ENCODE data around the gene TM6SF1.

TM6SF1 gene

DNA sequence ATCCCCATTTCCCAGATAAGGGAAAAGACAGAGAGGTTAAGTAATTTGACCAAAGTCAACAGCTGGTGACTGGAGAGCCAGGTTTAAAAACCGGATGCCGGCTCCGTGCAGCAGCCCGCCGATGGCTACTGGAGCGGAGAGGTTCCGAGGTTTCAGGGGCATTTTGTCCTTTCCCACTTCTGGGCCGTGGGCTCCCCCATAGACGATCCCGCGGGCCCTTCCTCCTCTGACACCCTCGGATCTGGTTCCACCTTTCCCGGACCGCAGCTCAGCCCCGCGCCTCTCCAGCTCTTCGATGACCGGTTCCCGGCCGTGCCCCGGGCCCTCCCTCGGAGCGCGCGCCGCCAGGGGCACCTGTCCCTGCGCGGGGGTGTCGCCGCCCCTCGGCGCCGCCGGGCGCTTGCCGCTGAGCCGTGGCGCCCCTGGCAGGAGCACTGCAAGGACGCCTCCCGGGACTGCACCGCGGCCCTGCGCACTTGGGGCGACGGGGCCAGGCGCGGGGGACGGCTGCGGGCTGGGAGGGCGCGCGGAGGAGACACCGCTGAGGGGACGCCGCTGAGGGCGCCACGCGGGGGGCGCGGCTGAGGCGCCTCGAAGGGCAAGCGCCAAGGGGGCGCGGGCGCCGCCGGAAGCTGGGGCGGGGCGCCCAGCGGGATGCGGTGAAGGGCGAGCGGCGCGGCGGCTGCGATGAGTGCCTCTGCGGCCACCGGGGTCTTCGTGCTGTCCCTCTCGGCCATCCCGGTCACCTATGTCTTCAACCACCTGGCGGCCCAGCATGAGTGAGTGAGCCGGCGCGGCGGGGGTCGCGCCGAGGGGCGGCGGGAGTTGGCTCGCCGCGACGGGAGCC, at the start of gene TM6SF1:
Gene TM6SF1 (plus strand): TSS at position 652 of the 847 bp plus-strand sequence. CDS start 36 bp downstream, at position 688.
- Histone ChIP-seq H3K9me3 (ENCODE audit: control insufficient read depth, insufficient read depth, low read depth, low read length) (no peaks in the 10 kb centered on the region; the same call in 1 of the 2 replicates), H3K27me3 (ENCODE audit: control insufficient read depth, insufficient read depth, low read length) (peaks cover 44% of the 10 kb centered on the region), H3K4me3 (ENCODE audit: low read depth, low read length) (peak within 1 kb of the TSS; percentile 56), H3K36me3 (ENCODE audit: control insufficient read depth, insufficient read depth, low read length) (no peaks in the 10 kb centered on the region), H3K27ac (ENCODE audit: low read depth, low read length) (no peak within 1 kb of the TSS), H3K4me1 (ENCODE audit: control insufficient read depth, insufficient read depth, low read length) (peaks cover 14% of the 10 kb centered on the region), H3K9ac (ENCODE audit: low read length) (peak within 1 kb of the TSS; percentile 16)

DNA sequence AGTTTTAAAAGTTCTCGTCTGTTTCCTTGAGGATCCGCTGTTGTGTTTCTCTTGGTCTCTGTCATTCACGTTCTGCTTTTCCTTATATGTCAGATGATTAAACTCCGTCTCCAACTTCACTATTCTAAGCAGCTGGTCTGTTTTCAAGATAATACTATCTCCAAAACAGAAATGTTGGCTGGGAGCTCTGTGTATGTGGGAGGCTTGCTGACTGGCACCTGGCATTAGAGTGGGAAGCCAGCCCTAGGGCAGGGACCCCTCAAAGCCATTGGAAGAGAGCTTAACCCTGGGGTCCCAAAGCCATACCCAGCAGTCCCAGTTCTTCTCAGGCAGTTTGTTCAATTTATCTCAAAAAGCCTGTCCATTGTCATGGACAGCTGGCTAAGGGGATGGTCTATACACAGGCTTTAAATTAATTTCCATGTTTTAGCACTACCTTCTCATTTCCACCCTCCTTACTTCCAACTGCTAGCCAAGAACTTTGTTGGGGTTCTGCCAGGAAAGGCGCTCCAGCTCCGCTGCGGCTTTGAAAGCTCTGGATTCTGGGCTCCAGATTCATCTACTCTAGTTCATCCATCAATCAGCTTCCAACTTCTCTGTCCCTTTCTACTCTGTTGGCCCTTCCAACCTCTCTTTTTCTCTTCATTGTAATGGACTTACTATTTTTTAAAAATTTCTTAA, 49.6 kb upstream of the TM6SF1 start:
- H3K4me3 ChIP-seq (ENCODE audit: low read depth, low read length): no peak overlapping the region
- H3K27ac ChIP-seq (ENCODE audit: low read depth, low read length): peak overlapping the region; percentile 22
- H3K27me3 ChIP-seq (ENCODE audit: control insufficient read depth, insufficient read depth, low read length): no peaks in the 10 kb centered on the region
- no peak overlapping the region for H3K9ac ChIP-seq (ENCODE audit: low read length)
- H3K4me1 ChIP-seq (ENCODE audit: control insufficient read depth, insufficient read depth, low read length): peaks cover 22% of the 10 kb centered on the region
- peaks cover 48% of the 10 kb centered on the region for H3K36me3 ChIP-seq (ENCODE audit: control insufficient read depth, insufficient read depth, low read length)
- H3K9me3 ChIP-seq (ENCODE audit: control insufficient read depth, insufficient read depth, low read depth, low read length): no peaks in the 10 kb centered on the region

DNA sequence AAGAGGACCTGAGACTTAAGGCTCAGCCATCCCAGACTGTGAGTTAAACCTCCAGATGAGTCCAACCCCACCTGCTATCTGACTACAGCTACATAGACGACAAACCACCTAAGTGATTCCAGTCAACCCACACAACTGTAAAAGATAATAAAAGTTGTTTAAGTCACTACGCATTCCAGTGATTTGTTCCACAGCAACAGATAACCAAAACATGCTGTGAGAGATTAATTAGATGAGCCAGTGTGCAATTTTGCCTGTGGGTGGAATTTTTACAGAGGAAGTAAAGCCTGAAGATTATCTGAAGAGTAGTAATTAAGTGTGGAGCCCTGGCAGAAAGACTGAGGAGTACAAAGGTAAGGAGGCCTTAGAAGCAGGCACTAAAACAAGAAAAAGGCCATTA, 45.8 kb upstream of the TM6SF1 start:
- H3K9me3 ChIP-seq (ENCODE audit: control insufficient read depth, insufficient read depth, low read depth, low read length): no peaks in the 10 kb centered on the region
- no peak overlapping the region for H3K27ac ChIP-seq (ENCODE audit: low read depth, low read length)
- no peaks in the 10 kb centered on the region for H3K27me3 ChIP-seq (ENCODE audit: control insufficient read depth, insufficient read depth, low read length)
- no peak overlapping the region for H3K4me3 ChIP-seq (ENCODE audit: low read depth, low read length)
- peaks cover 32% of the 10 kb centered on the region for H3K4me1 ChIP-seq (ENCODE audit: control insufficient read depth, insufficient read depth, low read length)
- H3K36me3 ChIP-seq (ENCODE audit: control insufficient read depth, insufficient read depth, low read length): peaks cover 15% of the 10 kb centered on the region
- no peak overlapping the region for H3K9ac ChIP-seq (ENCODE audit: low read length)

GRCh38 chr15:83062768-83063180, 44.7 kb upstream of the TM6SF1 start:
- H3K27ac ChIP-seq (ENCODE audit: low read depth, low read length): no peak overlapping the region
- peaks cover 15% of the 10 kb centered on the region for H3K36me3 ChIP-seq (ENCODE audit: control insufficient read depth, insufficient read depth, low read length)
- 0 out of 2 replicates have a peak overlapping the region, but pooled peaks have one; percentile 2 for H3K4me3 ChIP-seq (ENCODE audit: low read depth, low read length)
- H3K4me1 ChIP-seq (ENCODE audit: control insufficient read depth, insufficient read depth, low read length): peaks cover 28% of the 10 kb centered on the region
- H3K9me3 ChIP-seq (ENCODE audit: control insufficient read depth, insufficient read depth, low read depth, low read length): no peaks in the 10 kb centered on the region
- no peak overlapping the region for H3K9ac ChIP-seq (ENCODE audit: low read length)
- no peaks in the 10 kb centered on the region for H3K27me3 ChIP-seq (ENCODE audit: control insufficient read depth, insufficient read depth, low read length)

GRCh38 chr15:83063551-83063950, 43.9 kb upstream of the TM6SF1 start:
- H3K27ac ChIP-seq (ENCODE audit: low read depth, low read length): no peak overlapping the region
- 0 out of 2 replicates have a peak overlapping the region, but pooled peaks have one; percentile 2 for H3K4me3 ChIP-seq (ENCODE audit: low read depth, low read length)
- H3K9me3 ChIP-seq (ENCODE audit: control insufficient read depth, insufficient read depth, low read depth, low read length): no peaks in the 10 kb centered on the region
- H3K27me3 ChIP-seq (ENCODE audit: control insufficient read depth, insufficient read depth, low read length): no peaks in the 10 kb centered on the region
- peaks cover 24% of the 10 kb centered on the region for H3K4me1 ChIP-seq (ENCODE audit: control insufficient read depth, insufficient read depth, low read length)
- H3K9ac ChIP-seq (ENCODE audit: low read length): no peak overlapping the region
- H3K36me3 ChIP-seq (ENCODE audit: control insufficient read depth, insufficient read depth, low read length): peaks cover 15% of the 10 kb centered on the region

GRCh38 chr15:83064859-83065258, 42.6 kb upstream of the TM6SF1 start:
- no peak overlapping the region for H3K27ac ChIP-seq (ENCODE audit: low read depth, low read length)

GRCh38 chr15:83065431-83065830, 42.0 kb upstream of the TM6SF1 start:
- Histone ChIP-seq H3K9ac (ENCODE audit: low read length) (peak overlapping the region; percentile 94), H3K27ac (ENCODE audit: low read depth, low read length) (no peak overlapping the region), H3K4me1 (ENCODE audit: control insufficient read depth, insufficient read depth, low read length) (peaks cover 24% of the 10 kb centered on the region), H3K27me3 (ENCODE audit: control insufficient read depth, insufficient read depth, low read length) (no peaks in the 10 kb centered on the region), H3K36me3 (ENCODE audit: control insufficient read depth, insufficient read depth, low read length) (peaks cover 15% of the 10 kb centered on the region), H3K9me3 (ENCODE audit: control insufficient read depth, insufficient read depth, low read depth, low read length) (peaks cover 8% of the 10 kb centered on the region), H3K4me3 (ENCODE audit: low read depth, low read length) (peak overlapping the region; percentile 83)

More at GRCh38 chr15:83064859-83065258, 42.6 kb upstream of the TM6SF1 start:
- no peak overlapping the region for H3K9ac ChIP-seq (ENCODE audit: low read length)
- peaks cover 7% of the 10 kb centered on the region for H3K9me3 ChIP-seq (ENCODE audit: control insufficient read depth, insufficient read depth, low read depth, low read length)
- H3K36me3 ChIP-seq (ENCODE audit: control insufficient read depth, insufficient read depth, low read length): peaks cover 15% of the 10 kb centered on the region
- H3K27me3 ChIP-seq (ENCODE audit: control insufficient read depth, insufficient read depth, low read length): no peaks in the 10 kb centered on the region
- H3K4me3 ChIP-seq (ENCODE audit: low read depth, low read length): peak overlapping the region; percentile 83
- H3K4me1 ChIP-seq (ENCODE audit: control insufficient read depth, insufficient read depth, low read length): peaks cover 24% of the 10 kb centered on the region

- H3K4me3 ChIP-seq (ENCODE audit: low read depth, low read length): peak overlapping the region; percentile 83
- H3K36me3 ChIP-seq (ENCODE audit: control insufficient read depth, insufficient read depth, low read length): peaks cover 11% of the 10 kb centered on the region
- H3K9ac ChIP-seq (ENCODE audit: low read length): peak overlapping the region; percentile 94
- peak overlapping the region; percentile 96 for H3K27ac ChIP-seq (ENCODE audit: low read depth, low read length)
- H3K9me3 ChIP-seq (ENCODE audit: control insufficient read depth, insufficient read depth, low read depth, low read length): peaks cover 8% of the 10 kb centered on the region
- no peaks in the 10 kb centered on the region for H3K27me3 ChIP-seq (ENCODE audit: control insufficient read depth, insufficient read depth, low read length)
- peaks cover 24% of the 10 kb centered on the region for H3K4me1 ChIP-seq (ENCODE audit: control insufficient read depth, insufficient read depth, low read length)
Measured at GRCh38 chr15:83066034-83066733, 41.3 kb upstream of the TM6SF1 start.

- Histone ChIP-seq H3K4me3 (ENCODE audit: low read depth, low read length) (peak within 1 kb of the TSS; percentile 83), H3K27ac (ENCODE audit: low read depth, low read length) (peak within 1 kb of the TSS; percentile 96), H3K9me3 (ENCODE audit: control insufficient read depth, insufficient read depth, low read depth, low read length) (peaks cover 9% of the 10 kb centered on the region), H3K4me1 (ENCODE audit: control insufficient read depth, insufficient read depth, low read length) (peaks cover 23% of the 10 kb centered on the region), H3K36me3 (ENCODE audit: control insufficient read depth, insufficient read depth, low read length) (0 out of 2 replicates have a peak, but pooled peaks cover 4% of the 10 kb centered on the region), H3K9ac (ENCODE audit: low read length) (peak within 1 kb of the TSS; percentile 94), H3K27me3 (ENCODE audit: control insufficient read depth, insufficient read depth, low read length) (no peaks in the 10 kb centered on the region)
Measured at GRCh38 chr15:83066734-83067637, 40.5 kb upstream of the TM6SF1 start, which contains the start of gene BTBD1. BTBD1 (minus strand) TSS chr15:83067252; CDS start chr15:83067151, 101 bp downstream.

- Histone ChIP-seq H3K36me3 (ENCODE audit: control insufficient read depth, insufficient read depth, low read length) (0 out of 2 replicates have a peak, but pooled peaks cover 3% of the 10 kb centered on the region), H3K27me3 (ENCODE audit: control insufficient read depth, insufficient read depth, low read length) (no peaks in the 10 kb centered on the region), H3K9ac (ENCODE audit: low read length) (peak overlapping the region; percentile 94), H3K4me1 (ENCODE audit: control insufficient read depth, insufficient read depth, low read length) (peaks cover 17% of the 10 kb centered on the region), H3K9me3 (ENCODE audit: control insufficient read depth, insufficient read depth, low read depth, low read length) (peaks cover 10% of the 10 kb centered on the region), H3K27ac (ENCODE audit: low read depth, low read length) (peak overlapping the region; percentile 96; the same call in 1 of the 2 replicates), H3K4me3 (ENCODE audit: low read depth, low read length) (peak overlapping the region; percentile 83)
Measured at GRCh38 chr15:83067638-83067962, 39.8 kb upstream of the TM6SF1 start.

Measured in HUES6 (cell line).